ENCODE data around the gene FIBIN. TPM values are rescaled to one million over a fixed set of nuclear protein-coding genes. Genes with fewer than 3 reads are reported as not detected.

Gene FIBIN
- total RNA-seq, 1 experiment from 2014 or later: 0.37 TPM

DNA sequence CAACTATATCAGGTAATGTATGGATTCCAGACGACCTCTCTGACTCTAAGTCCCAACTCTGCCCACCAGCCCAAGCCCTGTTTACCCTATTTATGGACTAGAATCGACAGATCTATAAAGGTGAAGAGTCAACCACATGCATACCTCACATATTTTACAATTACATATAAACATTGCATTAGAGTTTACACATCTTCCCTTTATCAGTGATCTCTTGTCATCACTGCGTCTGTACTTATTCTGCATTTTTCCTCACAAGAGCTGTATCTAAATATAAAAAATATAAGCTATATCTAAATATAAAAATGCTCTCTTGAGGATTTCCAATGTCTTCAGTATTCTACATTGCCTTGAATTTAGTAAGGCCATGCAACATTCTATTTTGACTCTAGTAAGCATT lies 8.5 kb downstream of the FIBIN start:
- no peak overlapping the region for H3K4me3 Mint-ChIP-seq
- TF ChIP-seq ARID4B (CRISPR knock-in tag; IDR thresholded peaks at IDR 0.05; ENCODE audit: borderline replicate concordance) (no peak), ZMAT4 (CRISPR knock-in tag; IDR thresholded peaks at IDR 0.05) (no peak), NFYB (CRISPR knock-in tag; conservative IDR thresholded peaks at IDR 0.05; ENCODE audit: low read depth) (no peak), ZNF232 (CRISPR knock-in tag; IDR thresholded peaks at IDR 0.05) (no peak), ZNF317 (CRISPR knock-in tag; IDR thresholded peaks at IDR 0.05; ENCODE audit: borderline replicate concordance, low read depth) (no peak), JAZF1 (CRISPR knock-in tag; IDR thresholded peaks at IDR 0.05) (no peak), IRF1 (CRISPR knock-in tag; IDR thresholded peaks at IDR 0.05) (no peak), GRHL2 (CRISPR knock-in tag; IDR thresholded peaks at IDR 0.05; ENCODE audit: insufficient replicate concordance, severe bottlenecking) (no peak), ZNF671 (CRISPR knock-in tag; IDR thresholded peaks at IDR 0.05) (no peak), PRRX2 (CRISPR knock-in tag; IDR thresholded peaks at IDR 0.05) (no peak), NR3C1 (CRISPR knock-in tag; conservative IDR thresholded peaks at IDR 0.05; ENCODE audit: low read depth) (no peak), ZBTB21 (CRISPR knock-in tag; IDR thresholded peaks at IDR 0.05; ENCODE audit: borderline replicate concordance) (no peak), SP1 (CRISPR knock-in tag; conservative IDR thresholded peaks at IDR 0.05) (no peak), ZNF138 (CRISPR knock-in tag; conservative IDR thresholded peaks at IDR 0.05) (no peak), ZNF423 (CRISPR knock-in tag; IDR thresholded peaks at IDR 0.05) (no peak)
- TF ChIP-seq, protein P1, sequence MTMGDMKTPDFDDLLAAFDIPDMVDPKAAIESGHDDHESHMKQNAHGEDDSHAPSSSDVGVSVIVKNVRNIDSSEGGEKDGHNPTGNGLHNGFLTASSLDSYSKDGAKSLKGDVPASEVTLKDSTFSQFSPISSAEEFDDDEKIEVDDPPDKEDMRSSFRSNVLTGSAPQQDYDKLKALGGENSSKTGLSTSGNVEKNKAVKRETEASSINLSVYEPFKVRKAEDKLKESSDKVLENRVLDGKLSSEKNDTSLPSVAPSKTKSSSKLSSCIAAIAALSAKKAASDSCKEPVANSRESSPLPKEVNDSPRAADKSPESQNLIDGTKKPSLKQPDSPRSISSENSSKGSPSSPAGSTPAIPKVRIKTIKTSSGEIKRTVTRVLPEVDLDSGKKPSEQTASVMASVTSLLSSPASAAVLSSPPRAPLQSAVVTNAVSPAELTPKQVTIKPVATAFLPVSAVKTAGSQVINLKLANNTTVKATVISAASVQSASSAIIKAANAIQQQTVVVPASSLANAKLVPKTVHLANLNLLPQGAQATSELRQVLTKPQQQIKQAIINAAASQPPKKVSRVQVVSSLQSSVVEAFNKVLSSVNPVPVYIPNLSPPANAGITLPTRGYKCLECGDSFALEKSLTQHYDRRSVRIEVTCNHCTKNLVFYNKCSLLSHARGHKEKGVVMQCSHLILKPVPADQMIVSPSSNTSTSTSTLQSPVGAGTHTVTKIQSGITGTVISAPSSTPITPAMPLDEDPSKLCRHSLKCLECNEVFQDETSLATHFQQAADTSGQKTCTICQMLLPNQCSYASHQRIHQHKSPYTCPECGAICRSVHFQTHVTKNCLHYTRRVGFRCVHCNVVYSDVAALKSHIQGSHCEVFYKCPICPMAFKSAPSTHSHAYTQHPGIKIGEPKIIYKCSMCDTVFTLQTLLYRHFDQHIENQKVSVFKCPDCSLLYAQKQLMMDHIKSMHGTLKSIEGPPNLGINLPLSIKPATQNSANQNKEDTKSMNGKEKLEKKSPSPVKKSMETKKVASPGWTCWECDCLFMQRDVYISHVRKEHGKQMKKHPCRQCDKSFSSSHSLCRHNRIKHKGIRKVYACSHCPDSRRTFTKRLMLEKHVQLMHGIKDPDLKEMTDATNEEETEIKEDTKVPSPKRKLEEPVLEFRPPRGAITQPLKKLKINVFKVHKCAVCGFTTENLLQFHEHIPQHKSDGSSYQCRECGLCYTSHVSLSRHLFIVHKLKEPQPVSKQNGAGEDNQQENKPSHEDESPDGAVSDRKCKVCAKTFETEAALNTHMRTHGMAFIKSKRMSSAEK (CRISPR knock-in tag; IDR thresholded peaks at IDR 0.05; ENCODE audit: borderline replicate concordance): no peak
- TF ChIP-seq, protein P2, sequence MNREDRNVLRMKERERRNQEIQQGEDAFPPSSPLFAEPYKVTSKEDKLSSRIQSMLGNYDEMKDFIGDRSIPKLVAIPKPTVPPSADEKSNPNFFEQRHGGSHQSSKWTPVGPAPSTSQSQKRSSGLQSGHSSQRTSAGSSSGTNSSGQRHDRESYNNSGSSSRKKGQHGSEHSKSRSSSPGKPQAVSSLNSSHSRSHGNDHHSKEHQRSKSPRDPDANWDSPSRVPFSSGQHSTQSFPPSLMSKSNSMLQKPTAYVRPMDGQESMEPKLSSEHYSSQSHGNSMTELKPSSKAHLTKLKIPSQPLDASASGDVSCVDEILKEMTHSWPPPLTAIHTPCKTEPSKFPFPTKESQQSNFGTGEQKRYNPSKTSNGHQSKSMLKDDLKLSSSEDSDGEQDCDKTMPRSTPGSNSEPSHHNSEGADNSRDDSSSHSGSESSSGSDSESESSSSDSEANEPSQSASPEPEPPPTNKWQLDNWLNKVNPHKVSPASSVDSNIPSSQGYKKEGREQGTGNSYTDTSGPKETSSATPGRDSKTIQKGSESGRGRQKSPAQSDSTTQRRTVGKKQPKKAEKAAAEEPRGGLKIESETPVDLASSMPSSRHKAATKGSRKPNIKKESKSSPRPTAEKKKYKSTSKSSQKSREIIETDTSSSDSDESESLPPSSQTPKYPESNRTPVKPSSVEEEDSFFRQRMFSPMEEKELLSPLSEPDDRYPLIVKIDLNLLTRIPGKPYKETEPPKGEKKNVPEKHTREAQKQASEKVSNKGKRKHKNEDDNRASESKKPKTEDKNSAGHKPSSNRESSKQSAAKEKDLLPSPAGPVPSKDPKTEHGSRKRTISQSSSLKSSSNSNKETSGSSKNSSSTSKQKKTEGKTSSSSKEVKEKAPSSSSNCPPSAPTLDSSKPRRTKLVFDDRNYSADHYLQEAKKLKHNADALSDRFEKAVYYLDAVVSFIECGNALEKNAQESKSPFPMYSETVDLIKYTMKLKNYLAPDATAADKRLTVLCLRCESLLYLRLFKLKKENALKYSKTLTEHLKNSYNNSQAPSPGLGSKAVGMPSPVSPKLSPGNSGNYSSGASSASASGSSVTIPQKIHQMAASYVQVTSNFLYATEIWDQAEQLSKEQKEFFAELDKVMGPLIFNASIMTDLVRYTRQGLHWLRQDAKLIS (CRISPR knock-in tag; IDR thresholded peaks at IDR 0.05; ENCODE audit: borderline replicate concordance): no peak
- TF ChIP-seq, protein P3, sequence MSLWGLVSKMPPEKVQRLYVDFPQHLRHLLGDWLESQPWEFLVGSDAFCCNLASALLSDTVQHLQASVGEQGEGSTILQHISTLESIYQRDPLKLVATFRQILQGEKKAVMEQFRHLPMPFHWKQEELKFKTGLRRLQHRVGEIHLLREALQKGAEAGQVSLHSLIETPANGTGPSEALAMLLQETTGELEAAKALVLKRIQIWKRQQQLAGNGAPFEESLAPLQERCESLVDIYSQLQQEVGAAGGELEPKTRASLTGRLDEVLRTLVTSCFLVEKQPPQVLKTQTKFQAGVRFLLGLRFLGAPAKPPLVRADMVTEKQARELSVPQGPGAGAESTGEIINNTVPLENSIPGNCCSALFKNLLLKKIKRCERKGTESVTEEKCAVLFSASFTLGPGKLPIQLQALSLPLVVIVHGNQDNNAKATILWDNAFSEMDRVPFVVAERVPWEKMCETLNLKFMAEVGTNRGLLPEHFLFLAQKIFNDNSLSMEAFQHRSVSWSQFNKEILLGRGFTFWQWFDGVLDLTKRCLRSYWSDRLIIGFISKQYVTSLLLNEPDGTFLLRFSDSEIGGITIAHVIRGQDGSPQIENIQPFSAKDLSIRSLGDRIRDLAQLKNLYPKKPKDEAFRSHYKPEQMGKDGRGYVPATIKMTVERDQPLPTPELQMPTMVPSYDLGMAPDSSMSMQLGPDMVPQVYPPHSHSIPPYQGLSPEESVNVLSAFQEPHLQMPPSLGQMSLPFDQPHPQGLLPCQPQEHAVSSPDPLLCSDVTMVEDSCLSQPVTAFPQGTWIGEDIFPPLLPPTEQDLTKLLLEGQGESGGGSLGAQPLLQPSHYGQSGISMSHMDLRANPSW (CRISPR knock-in tag; conservative IDR thresholded peaks at IDR 0.05; ENCODE audit: low read depth): no peak
- H3K27ac Mint-ChIP-seq: no peak overlapping the region
- H3K4me1 Mint-ChIP-seq: no peaks in the 10 kb centered on the region
- no peaks in the 10 kb centered on the region for H3K36me3 Mint-ChIP-seq
- CTCF ChIA-PET: no interaction called here
- POLR2A ChIA-PET: no interaction called here
- no peaks in the 10 kb centered on the region for H3K9me3 Mint-ChIP-seq
- DNase-seq (ENCODE audit: low spot score) (no peak), ATAC-seq (no peak)
- H3K27me3 Mint-ChIP-seq (ENCODE audit: low read depth): no peaks in the 10 kb centered on the region; the same call in 1 of the 2 replicates
